ENCODE measurements around the gene ACP5.
A peak's percentile ranks its signal among the peaks of the same experiment; 100 is the strongest.
"Not testable (repeated sequence)": the region's sequence is repeated elsewhere in the genome, so short reads cannot be mapped to it uniquely, and the experiment has no call there.

The ACP5 gene

DNA sequence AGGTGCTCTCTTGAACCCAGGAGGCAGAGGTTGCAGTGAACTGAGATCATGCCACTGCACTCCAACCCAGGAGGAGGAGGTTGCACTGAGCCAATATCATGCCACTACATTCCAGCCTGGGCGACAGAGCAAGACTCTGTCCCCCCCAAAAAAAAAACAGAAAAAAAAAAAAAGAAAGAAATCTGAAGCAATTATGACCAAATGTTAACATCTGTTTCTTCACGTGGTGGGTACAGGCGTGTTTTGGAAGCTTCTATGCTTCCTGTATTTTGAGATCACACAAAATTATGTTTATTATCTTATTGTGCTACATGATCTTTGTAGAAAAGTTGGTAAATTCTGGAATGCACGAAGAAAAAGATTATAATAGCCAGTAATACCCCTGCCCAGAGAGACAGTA lies 2.7 kb upstream of the ACP5 start:
- TF ChIP-seq, protein P1, sequence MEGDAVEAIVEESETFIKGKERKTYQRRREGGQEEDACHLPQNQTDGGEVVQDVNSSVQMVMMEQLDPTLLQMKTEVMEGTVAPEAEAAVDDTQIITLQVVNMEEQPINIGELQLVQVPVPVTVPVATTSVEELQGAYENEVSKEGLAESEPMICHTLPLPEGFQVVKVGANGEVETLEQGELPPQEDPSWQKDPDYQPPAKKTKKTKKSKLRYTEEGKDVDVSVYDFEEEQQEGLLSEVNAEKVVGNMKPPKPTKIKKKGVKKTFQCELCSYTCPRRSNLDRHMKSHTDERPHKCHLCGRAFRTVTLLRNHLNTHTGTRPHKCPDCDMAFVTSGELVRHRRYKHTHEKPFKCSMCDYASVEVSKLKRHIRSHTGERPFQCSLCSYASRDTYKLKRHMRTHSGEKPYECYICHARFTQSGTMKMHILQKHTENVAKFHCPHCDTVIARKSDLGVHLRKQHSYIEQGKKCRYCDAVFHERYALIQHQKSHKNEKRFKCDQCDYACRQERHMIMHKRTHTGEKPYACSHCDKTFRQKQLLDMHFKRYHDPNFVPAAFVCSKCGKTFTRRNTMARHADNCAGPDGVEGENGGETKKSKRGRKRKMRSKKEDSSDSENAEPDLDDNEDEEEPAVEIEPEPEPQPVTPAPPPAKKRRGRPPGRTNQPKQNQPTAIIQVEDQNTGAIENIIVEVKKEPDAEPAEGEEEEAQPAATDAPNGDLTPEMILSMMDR (IDR thresholded peaks at IDR 0.05; ENCODE audit: low read depth, low read length), result no peak
- DNase-seq (ENCODE audit: low read depth in 2 of 2), result no peak
- H3K4me3 ChIP-seq (replicated peaks in 1 of 2; ENCODE audit: low read depth in 2 of 2, low read length in 2 of 2), result no peak overlapping the region

DNA sequence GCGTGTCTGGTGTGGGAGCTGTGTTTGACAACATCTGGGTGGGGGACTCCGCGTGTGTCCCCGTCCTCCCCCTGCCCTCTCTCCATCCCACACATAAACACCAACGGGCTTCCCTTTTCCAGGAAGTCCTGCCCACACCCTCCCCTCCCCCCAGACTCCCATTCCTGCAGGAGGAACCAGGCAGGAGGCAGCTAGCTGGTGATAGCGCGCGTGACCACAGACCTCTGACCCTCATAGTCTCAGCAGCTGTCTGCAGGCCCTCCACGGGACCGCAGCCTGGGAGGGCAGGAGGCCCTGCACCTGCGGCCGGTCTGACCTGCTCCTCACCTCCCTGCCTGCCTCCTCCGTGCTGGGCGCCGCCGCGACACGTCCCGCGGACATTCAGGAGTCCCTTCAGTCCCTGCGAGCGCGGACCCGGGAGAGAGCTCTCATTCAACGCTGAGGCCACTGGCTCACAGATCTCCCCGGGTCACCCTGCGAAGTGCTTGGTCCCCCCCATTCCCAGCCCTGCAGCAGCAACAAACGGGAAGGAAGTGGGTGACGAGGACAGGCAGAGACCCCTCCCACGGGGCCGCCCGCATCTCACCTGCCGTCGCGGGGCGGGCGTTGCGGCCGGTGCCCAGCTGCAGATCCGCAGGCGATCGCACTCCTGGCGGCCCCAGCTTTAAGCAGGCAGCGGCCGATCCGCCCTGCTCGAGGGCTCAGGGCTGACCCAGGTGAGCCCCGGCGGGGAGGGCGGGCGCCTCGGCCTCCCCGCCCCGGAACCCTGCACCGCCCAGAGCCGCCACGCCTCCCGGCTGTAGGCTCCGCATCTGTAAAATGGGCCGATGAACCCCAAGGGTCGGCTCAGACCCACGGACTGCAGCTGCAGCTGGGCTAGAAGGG lies 1.1 kb upstream of the ACP5 start:
- H3K4me3 ChIP-seq (replicated peaks in 1 of 2; ENCODE audit: low read depth in 2 of 2, low read length in 2 of 2), result peak overlapping the region in 1 of 2 donors; percentile 4
- TF ChIP-seq, protein P1 (IDR thresholded peaks at IDR 0.05; ENCODE audit: low read depth, low read length), result no peak
- DNase-seq (ENCODE audit: low read depth in 2 of 2), result peak in 1 of 2 donors; percentile 25

DNA sequence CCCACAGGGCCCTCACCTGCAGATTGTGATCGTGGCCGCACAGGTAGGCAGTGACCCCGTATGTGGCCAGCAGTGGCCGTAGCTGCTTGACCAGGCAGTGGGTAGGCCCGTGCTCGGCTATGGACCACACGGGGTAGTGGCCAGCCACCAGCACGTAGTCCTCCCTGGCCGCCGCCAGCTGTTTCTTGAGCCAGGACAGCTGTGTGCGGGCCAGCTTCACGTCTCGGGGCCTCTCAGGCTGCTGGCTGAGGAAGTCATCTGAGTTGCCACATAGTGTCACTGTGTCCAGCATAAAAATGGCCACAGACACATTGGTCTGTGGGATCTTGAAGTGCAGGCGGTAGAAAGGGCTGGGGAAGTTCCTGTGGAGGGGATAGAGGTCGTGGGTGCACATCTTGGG lies 1.2 kb downstream of the ACP5 start:
- H3K4me3 ChIP-seq (replicated peaks in 1 of 2; ENCODE audit: low read depth in 2 of 2, low read length in 2 of 2), result no peak overlapping the region
- TF ChIP-seq, protein P1 (IDR thresholded peaks at IDR 0.05; ENCODE audit: low read depth, low read length), result no peak
- DNase-seq (ENCODE audit: low read depth in 2 of 2), result no peak

DNA sequence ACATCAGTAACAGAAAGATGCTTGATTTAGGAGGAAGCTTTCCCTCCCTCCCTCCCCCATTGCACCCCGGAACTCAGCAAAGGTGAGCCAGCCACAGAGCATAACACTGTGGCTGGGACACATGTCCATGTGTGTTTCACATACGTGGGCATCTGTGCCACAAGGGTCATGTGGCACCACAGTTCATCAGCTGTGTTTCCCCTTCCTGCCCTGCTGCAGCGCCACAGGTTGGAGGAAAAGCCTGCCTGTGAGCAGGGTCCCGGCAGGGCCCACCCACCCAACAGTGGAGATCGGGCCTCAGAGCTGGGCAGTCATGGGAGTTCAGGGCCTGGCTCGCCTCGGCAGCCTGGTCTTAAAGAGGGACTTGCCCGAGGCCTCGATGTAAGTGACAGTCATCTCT lies 2.8 kb downstream of the ACP5 start:
- TF ChIP-seq, protein P1 (IDR thresholded peaks at IDR 0.05; ENCODE audit: low read depth, low read length), result no peak
- DNase-seq (ENCODE audit: low read depth in 2 of 2), result no peak
- no peak overlapping the region for H3K4me3 ChIP-seq (replicated peaks in 1 of 2; ENCODE audit: low read depth in 2 of 2, low read length in 2 of 2)

DNA sequence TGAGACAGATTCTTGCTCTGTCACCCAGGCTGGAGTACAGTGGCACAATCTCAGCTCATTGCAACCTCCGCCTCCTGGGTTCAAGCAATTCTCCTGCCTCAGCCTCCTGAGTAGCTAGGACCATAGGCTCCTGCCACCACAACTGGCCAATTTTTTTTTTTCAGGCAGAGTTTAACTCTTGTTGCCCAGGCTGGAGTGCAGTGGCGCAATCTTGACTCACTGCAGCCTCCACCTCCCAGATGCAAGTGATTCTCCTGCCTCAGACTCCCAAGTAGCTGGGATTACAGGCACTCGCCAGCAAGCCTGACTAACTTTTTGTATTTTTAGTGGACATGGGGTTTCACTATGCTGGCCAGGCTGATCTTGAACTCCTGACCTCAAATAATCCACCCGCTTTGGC lies 3.7 kb downstream of the ACP5 start:
- H3K4me3 ChIP-seq (replicated peaks in 1 of 2; ENCODE audit: low read depth in 2 of 2, low read length in 2 of 2); DNase-seq (ENCODE audit: low read depth in 2 of 2): not testable (repeated sequence)

DNA sequence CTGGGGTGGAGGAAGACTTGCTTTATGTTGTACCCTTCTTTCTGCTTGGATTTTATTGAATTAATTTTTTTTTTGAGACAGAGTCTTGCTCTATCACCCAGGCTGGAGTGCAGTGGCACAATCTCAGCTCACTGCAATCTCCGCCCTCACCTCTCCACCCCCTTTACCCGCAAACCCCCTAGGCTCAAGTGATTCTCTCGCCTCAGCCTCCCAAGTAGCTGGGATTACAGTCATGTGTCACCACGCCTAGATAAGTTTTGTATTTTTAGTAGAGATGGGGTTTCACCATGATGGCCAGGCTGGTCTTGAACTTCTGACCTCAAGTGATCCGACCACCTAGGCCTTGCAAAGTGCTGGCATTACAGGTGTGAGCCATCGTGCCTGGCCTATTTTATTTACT lies 4.1 kb downstream of the ACP5 start:
- not testable (repeated sequence) for H3K4me3 ChIP-seq (replicated peaks in 1 of 2; ENCODE audit: low read depth in 2 of 2, low read length in 2 of 2); DNase-seq (ENCODE audit: low read depth in 2 of 2)

DNA sequence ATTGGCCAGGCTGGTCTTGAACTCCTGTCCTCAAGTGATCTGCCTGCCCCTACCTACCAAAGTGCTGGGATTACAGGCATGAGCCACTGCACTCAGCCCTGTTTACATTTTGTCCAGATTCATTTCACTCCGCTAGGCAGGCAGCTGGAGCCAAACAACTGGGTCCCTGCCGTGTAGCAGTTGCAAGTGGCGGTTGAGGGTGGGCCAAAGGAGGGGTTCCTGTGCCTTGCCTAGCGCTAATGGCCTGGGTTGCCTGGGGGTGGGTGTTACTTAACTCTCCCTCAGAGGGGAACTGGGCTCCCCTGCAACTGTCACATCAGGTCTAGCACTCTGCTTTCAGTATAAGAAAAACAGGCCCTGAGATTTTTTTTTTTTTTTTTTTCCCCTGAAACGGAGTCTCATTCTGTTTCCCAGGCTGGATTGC lies 7.4 kb downstream of the ACP5 start:
- TF ChIP-seq, protein P1 (IDR thresholded peaks at IDR 0.05; ENCODE audit: low read depth, low read length), result no peak
- H3K4me3 ChIP-seq (replicated peaks in 1 of 2; ENCODE audit: low read depth in 2 of 2, low read length in 2 of 2), result no peak overlapping the region
- no peak for DNase-seq (ENCODE audit: low read depth in 2 of 2)

DNA sequence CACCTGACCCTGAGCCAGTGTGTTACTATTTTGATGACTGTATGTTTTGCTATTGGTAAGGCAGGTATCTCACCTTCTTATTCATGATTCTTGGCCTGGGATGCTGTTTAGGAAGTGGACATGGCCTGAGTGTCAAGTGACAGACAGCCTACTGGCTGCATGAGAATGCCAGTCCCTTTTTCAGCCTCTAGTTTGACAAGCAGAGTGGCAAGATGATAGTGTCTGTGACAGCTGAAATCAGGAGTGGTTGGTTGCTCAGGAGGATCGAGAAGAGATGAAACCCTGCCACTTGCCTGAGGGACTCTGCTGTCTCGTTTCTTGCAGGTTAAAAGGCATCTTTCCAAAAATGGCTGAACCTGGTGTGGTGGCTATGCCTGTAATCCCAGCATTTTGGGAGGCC lies 11.3 kb downstream of the ACP5 start:
- TF ChIP-seq, protein P1 (IDR thresholded peaks at IDR 0.05; ENCODE audit: low read depth, low read length), result no peak
- H3K4me3 ChIP-seq (replicated peaks in 1 of 2; ENCODE audit: low read depth in 2 of 2, low read length in 2 of 2), result no peak overlapping the region
- DNase-seq (ENCODE audit: low read depth in 2 of 2), result no peak

DNA sequence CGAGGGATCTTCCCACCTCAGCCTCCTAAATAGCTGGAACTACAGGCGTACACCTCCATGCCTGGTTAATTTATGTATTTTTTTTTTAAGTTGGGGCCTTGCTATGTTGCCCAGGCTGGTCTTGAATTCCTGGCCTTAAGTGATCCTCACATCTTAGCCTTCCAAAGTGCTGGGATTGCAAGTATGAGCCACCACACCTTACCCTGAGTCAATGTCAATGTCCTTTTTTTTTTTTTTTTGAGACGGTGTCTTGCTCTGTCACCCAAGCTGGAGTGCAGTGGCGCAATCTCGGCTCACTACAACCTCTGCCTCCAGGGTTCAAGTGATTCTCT lies 11.8 kb downstream of the ACP5 start:
- not testable (repeated sequence) for H3K4me3 ChIP-seq (replicated peaks in 1 of 2; ENCODE audit: low read depth in 2 of 2, low read length in 2 of 2); DNase-seq (ENCODE audit: low read depth in 2 of 2)

DNA sequence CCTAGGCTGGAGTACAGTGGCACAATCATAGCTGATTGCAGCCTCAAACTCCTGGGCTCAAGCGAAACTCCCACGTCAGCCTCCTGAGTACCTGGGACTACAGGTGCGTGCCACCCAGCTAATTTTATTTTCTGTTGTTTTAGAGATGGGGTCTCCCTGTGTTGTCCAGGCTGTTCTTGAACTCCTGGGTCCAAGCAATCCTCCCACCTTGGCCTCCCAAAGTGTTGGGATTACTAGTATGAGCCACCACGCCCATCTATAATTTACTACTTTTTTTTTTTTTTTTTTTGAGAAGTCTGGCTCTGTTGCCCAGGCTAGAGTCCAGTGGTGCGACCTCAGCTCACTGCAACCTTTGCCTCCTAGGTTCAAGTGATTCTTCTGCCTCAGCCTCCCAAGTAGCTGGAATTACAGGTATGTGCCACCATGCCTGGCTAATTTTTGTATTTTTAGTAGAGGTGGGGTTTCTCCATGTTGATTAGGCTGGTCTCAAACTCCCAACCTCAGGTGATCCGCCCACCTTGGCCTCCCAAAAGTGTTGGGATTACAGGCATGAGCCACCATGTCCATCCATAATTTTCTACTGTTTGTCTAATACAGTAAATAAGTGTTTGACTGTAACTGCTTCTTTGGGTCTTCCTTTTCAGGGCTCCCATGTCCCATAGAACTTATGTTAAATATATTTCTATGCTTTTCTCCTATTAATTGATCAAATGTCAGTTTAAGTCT lies 13.2 kb downstream of the ACP5 start:
- H3K4me3 ChIP-seq (replicated peaks in 1 of 2; ENCODE audit: low read depth in 2 of 2, low read length in 2 of 2); DNase-seq (ENCODE audit: low read depth in 2 of 2): not testable (repeated sequence)
